WTC11 (cell line): ENCODE measurements around the gene NDUFS7. TPM values are rescaled to one million over a fixed set of nuclear protein-coding genes. Genes with fewer than 3 reads are reported as not detected.

Source experiments
- CBFB ChIP-seq: sonication (generic); formaldehyde crosslinking; IDR thresholded peaks from 2 replicates; pipeline ENCODE4 v1.8.1; 2022; ENCODE audit warnings: mild to moderate bottlenecking, low read depth, missing genetic modification reagents
- CREB1 ChIP-seq: sonication (generic); formaldehyde crosslinking; IDR thresholded peaks from 2 replicates; pipeline ENCODE4 v1.8.0; 2023; ENCODE audit warnings: mild to moderate bottlenecking, missing genetic modification reagents
- EMX1 ChIP-seq: fragments of 250-450 bp; sonication (Bioruptor Pico); IDR thresholded peaks from 2 replicates; pipeline ENCODE4 v1.8.0; 2021; ENCODE audit warnings: mild to moderate bottlenecking
- GABPB1 ChIP-seq: sonication (generic); formaldehyde crosslinking; IDR thresholded peaks from 2 replicates; pipeline ENCODE4 v1.8.1; 2023; ENCODE audit warnings: mild to moderate bottlenecking, missing genetic modification reagents
- GRHL2 ChIP-seq: fragments of 250-450 bp; sonication (Bioruptor Pico); IDR thresholded peaks from 2 replicates; pipeline ENCODE4 v1.8.0; 2022; ENCODE audit warnings: mild to moderate bottlenecking, moderate library complexity; ENCODE audit not compliant: insufficient replicate concordance, severe bottlenecking
- GTF2I ChIP-seq: fragments of 250-450 bp; sonication (Bioruptor Pico); conservative IDR thresholded peaks from 2 replicates; pipeline ENCODE4 v1.4.0; 2021; ENCODE audit warnings: mild to moderate bottlenecking
- NFE2L1 ChIP-seq: sonication (generic); formaldehyde crosslinking; IDR thresholded peaks from 2 replicates; pipeline ENCODE4 v1.8.1; 2023; ENCODE audit warnings: missing genetic modification reagents
- NR1H2 ChIP-seq: sonication (generic); formaldehyde crosslinking; IDR thresholded peaks from 2 replicates; pipeline ENCODE4 v1.9.0; 2021; ENCODE audit warnings: mild to moderate bottlenecking, moderate library complexity, missing genetic modification reagents
- RELA ChIP-seq: sonication (generic); formaldehyde crosslinking; IDR thresholded peaks from 2 replicates; pipeline ENCODE4 v1.8.1; 2022; ENCODE audit warnings: missing genetic modification reagents, mild to moderate bottlenecking, borderline replicate concordance
- SMAD3 ChIP-seq: sonication (generic); formaldehyde crosslinking; IDR thresholded peaks from 2 replicates; pipeline ENCODE4 v1.8.0; 2022; ENCODE audit warnings: missing genetic modification reagents, mild to moderate bottlenecking, borderline replicate concordance
- SMAD4 ChIP-seq: sonication (generic); formaldehyde crosslinking; IDR thresholded peaks from 2 replicates; pipeline ENCODE4 v1.8.0; 2022; ENCODE audit warnings: mild to moderate bottlenecking, missing genetic modification reagents
- ZBTB43 ChIP-seq: sonication (generic); formaldehyde crosslinking; IDR thresholded peaks from 2 replicates; pipeline ENCODE4 v1.8.1; 2023; ENCODE audit warnings: mild to moderate bottlenecking, missing genetic modification reagents
- ZNF671 ChIP-seq: fragments of 250-450 bp; sonication (Bioruptor Pico); IDR thresholded peaks from 2 replicates; pipeline ENCODE4 v1.8.0; 2021; ENCODE audit warnings: mild to moderate bottlenecking
- total RNA-seq: library from RNA; stranded (reverse); gene quantifications from 3 replicates; pipeline ENCODE4 v1.2.3, GENCODE V29; 2021
- TF ChIP-seq, protein P1 (sequence below): sonication (generic); formaldehyde crosslinking; IDR thresholded peaks from 2 replicates; pipeline ENCODE4 v1.8.1; 2023; ENCODE audit warnings: mild to moderate bottlenecking, missing genetic modification reagents
- TF ChIP-seq, protein P2 (sequence below): sonication (generic); formaldehyde crosslinking; IDR thresholded peaks from 2 replicates; pipeline ENCODE4 v1.8.0; 2023; ENCODE audit warnings: missing genetic modification reagents, mild to moderate bottlenecking, borderline replicate concordance
- TF ChIP-seq, protein P3 (sequence below): sonication (generic); formaldehyde crosslinking; IDR thresholded peaks from 2 replicates; pipeline ENCODE4 v1.8.1; 2022; ENCODE audit warnings: low read depth, missing genetic modification reagents, borderline replicate concordance
- TF ChIP-seq, protein P4 (sequence below): sonication (generic); formaldehyde crosslinking; IDR thresholded peaks from 2 replicates; pipeline ENCODE4 v1.8.1; 2022; ENCODE audit warnings: missing genetic modification reagents, borderline replicate concordance
- TF ChIP-seq, protein P5 (sequence below): sonication (generic); formaldehyde crosslinking; IDR thresholded peaks from 2 replicates; pipeline ENCODE4 v1.8.1; 2023; ENCODE audit warnings: mild to moderate bottlenecking, missing genetic modification reagents, borderline replicate concordance
- TF ChIP-seq, protein P6 (sequence below): sonication (generic); formaldehyde crosslinking; IDR thresholded peaks from 2 replicates; pipeline ENCODE4 v1.8.1; 2022; ENCODE audit warnings: mild to moderate bottlenecking, moderate library complexity, missing genetic modification reagents
- TF ChIP-seq, protein P7 (sequence below): sonication (generic); formaldehyde crosslinking; IDR thresholded peaks from 2 replicates; pipeline ENCODE4 v1.8.0; 2022; ENCODE audit warnings: mild to moderate bottlenecking, missing genetic modification reagents

Gene NDUFS7
- total RNA-seq, 1 experiment from 2014 or later = 136 TPM

- TF ChIP-seq, protein P1, sequence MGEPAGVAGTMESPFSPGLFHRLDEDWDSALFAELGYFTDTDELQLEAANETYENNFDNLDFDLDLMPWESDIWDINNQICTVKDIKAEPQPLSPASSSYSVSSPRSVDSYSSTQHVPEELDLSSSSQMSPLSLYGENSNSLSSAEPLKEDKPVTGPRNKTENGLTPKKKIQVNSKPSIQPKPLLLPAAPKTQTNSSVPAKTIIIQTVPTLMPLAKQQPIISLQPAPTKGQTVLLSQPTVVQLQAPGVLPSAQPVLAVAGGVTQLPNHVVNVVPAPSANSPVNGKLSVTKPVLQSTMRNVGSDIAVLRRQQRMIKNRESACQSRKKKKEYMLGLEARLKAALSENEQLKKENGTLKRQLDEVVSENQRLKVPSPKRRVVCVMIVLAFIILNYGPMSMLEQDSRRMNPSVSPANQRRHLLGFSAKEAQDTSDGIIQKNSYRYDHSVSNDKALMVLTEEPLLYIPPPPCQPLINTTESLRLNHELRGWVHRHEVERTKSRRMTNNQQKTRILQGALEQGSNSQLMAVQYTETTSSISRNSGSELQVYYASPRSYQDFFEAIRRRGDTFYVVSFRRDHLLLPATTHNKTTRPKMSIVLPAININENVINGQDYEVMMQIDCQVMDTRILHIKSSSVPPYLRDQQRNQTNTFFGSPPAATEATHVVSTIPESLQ (CRISPR knock-in tag) = no peak
- no peak for TF ChIP-seq NFE2L1 (CRISPR knock-in tag)
- TF ChIP-seq, protein P2, sequence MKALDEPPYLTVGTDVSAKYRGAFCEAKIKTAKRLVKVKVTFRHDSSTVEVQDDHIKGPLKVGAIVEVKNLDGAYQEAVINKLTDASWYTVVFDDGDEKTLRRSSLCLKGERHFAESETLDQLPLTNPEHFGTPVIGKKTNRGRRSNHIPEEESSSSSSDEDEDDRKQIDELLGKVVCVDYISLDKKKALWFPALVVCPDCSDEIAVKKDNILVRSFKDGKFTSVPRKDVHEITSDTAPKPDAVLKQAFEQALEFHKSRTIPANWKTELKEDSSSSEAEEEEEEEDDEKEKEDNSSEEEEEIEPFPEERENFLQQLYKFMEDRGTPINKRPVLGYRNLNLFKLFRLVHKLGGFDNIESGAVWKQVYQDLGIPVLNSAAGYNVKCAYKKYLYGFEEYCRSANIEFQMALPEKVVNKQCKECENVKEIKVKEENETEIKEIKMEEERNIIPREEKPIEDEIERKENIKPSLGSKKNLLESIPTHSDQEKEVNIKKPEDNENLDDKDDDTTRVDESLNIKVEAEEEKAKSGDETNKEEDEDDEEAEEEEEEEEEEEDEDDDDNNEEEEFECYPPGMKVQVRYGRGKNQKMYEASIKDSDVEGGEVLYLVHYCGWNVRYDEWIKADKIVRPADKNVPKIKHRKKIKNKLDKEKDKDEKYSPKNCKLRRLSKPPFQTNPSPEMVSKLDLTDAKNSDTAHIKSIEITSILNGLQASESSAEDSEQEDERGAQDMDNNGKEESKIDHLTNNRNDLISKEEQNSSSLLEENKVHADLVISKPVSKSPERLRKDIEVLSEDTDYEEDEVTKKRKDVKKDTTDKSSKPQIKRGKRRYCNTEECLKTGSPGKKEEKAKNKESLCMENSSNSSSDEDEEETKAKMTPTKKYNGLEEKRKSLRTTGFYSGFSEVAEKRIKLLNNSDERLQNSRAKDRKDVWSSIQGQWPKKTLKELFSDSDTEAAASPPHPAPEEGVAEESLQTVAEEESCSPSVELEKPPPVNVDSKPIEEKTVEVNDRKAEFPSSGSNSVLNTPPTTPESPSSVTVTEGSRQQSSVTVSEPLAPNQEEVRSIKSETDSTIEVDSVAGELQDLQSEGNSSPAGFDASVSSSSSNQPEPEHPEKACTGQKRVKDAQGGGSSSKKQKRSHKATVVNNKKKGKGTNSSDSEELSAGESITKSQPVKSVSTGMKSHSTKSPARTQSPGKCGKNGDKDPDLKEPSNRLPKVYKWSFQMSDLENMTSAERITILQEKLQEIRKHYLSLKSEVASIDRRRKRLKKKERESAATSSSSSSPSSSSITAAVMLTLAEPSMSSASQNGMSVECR (CRISPR knock-in tag) = peak; percentile 95
- TF ChIP-seq GTF2I (CRISPR knock-in tag) = 0 out of 2 replicates have a peak, but pooled peaks have one; percentile 27
- no peak for TF ChIP-seq GRHL2
- TF ChIP-seq CBFB (CRISPR knock-in tag) = peak; percentile 95
- TF ChIP-seq, protein P3, sequence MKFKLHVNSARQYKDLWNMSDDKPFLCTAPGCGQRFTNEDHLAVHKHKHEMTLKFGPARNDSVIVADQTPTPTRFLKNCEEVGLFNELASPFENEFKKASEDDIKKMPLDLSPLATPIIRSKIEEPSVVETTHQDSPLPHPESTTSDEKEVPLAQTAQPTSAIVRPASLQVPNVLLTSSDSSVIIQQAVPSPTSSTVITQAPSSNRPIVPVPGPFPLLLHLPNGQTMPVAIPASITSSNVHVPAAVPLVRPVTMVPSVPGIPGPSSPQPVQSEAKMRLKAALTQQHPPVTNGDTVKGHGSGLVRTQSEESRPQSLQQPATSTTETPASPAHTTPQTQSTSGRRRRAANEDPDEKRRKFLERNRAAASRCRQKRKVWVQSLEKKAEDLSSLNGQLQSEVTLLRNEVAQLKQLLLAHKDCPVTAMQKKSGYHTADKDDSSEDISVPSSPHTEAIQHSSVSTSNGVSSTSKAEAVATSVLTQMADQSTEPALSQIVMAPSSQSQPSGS (CRISPR knock-in tag) = no peak
- TF ChIP-seq SMAD3 (CRISPR knock-in tag) = peak; percentile 91; the same call in 1 of the 2 replicates
- no peak for TF ChIP-seq ZNF671 (CRISPR knock-in tag)
- no peak for TF ChIP-seq CREB1 (CRISPR knock-in tag)
- TF ChIP-seq GABPB1 = peak; percentile 84
- no peak for TF ChIP-seq SMAD4
- TF ChIP-seq RELA (CRISPR knock-in tag) = no peak
- TF ChIP-seq, protein P4, sequence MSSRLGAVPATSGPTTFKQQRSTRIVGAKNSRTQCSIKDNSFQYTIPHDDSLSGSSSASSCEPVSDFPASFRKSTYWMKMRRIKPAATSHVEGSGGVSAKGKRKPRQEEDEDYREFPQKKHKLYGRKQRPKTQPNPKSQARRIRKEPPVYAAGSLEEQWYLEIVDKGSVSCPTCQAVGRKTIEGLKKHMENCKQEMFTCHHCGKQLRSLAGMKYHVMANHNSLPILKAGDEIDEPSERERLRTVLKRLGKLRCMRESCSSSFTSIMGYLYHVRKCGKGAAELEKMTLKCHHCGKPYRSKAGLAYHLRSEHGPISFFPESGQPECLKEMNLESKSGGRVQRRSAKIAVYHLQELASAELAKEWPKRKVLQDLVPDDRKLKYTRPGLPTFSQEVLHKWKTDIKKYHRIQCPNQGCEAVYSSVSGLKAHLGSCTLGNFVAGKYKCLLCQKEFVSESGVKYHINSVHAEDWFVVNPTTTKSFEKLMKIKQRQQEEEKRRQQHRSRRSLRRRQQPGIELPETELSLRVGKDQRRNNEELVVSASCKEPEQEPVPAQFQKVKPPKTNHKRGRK (CRISPR knock-in tag) = no peak
- TF ChIP-seq, protein P5, sequence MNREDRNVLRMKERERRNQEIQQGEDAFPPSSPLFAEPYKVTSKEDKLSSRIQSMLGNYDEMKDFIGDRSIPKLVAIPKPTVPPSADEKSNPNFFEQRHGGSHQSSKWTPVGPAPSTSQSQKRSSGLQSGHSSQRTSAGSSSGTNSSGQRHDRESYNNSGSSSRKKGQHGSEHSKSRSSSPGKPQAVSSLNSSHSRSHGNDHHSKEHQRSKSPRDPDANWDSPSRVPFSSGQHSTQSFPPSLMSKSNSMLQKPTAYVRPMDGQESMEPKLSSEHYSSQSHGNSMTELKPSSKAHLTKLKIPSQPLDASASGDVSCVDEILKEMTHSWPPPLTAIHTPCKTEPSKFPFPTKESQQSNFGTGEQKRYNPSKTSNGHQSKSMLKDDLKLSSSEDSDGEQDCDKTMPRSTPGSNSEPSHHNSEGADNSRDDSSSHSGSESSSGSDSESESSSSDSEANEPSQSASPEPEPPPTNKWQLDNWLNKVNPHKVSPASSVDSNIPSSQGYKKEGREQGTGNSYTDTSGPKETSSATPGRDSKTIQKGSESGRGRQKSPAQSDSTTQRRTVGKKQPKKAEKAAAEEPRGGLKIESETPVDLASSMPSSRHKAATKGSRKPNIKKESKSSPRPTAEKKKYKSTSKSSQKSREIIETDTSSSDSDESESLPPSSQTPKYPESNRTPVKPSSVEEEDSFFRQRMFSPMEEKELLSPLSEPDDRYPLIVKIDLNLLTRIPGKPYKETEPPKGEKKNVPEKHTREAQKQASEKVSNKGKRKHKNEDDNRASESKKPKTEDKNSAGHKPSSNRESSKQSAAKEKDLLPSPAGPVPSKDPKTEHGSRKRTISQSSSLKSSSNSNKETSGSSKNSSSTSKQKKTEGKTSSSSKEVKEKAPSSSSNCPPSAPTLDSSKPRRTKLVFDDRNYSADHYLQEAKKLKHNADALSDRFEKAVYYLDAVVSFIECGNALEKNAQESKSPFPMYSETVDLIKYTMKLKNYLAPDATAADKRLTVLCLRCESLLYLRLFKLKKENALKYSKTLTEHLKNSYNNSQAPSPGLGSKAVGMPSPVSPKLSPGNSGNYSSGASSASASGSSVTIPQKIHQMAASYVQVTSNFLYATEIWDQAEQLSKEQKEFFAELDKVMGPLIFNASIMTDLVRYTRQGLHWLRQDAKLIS (CRISPR knock-in tag) = no peak
- TF ChIP-seq, protein P6, sequence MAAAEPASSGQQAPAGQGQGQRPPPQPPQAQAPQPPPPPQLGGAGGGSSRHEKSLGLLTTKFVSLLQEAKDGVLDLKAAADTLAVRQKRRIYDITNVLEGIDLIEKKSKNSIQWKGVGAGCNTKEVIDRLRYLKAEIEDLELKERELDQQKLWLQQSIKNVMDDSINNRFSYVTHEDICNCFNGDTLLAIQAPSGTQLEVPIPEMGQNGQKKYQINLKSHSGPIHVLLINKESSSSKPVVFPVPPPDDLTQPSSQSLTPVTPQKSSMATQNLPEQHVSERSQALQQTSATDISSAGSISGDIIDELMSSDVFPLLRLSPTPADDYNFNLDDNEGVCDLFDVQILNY (CRISPR knock-in tag) = peak; percentile 72; the same call in 1 of the 2 replicates
- TF ChIP-seq EMX1 (CRISPR knock-in tag) = peak; percentile 65; the same call in 1 of the 2 replicates
- TF ChIP-seq, protein P7, sequence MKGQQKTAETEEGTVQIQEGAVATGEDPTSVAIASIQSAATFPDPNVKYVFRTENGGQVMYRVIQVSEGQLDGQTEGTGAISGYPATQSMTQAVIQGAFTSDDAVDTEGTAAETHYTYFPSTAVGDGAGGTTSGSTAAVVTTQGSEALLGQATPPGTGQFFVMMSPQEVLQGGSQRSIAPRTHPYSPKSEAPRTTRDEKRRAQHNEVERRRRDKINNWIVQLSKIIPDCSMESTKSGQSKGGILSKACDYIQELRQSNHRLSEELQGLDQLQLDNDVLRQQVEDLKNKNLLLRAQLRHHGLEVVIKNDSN = peak; percentile 74
- peak; percentile 83 for TF ChIP-seq ZBTB43 (CRISPR knock-in tag)
- no peak for TF ChIP-seq NR1H2 (CRISPR knock-in tag)
Measured at GRCh38 chr19:1383312-1384084, at the start of gene NDUFS7 (continued).
